HG03196 (cell line): ENCODE measurements around the gene CPAMD8.

Experiments
- ATAC-seq: cut with Tn5 transposase; IDR thresholded peaks from one replicate; pipeline ENCODE4 v1.9.1; 2021; ENCODE audit not compliant: unreplicated experiment

CPAMD8 gene

DNA sequence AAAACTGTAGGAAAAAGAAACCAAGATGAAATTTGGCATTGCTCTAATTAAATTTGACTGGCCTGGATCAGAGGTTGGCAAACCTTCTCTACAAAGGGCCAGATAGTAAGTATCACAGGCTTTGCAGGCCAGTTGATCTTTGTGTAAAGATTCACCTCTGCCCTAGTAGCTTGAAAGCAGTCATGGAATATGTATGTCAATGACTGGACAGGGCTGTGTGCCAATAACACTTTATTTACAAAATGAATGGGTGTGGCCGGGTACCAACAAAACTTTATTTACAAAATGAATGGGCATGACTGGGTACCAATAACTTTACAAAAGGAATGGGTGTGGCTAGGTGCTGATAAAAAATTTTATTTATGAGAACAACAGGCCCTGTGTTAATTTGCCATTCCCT lies 177.4 kb downstream of the CPAMD8 start:
- no peak for ATAC-seq

DNA sequence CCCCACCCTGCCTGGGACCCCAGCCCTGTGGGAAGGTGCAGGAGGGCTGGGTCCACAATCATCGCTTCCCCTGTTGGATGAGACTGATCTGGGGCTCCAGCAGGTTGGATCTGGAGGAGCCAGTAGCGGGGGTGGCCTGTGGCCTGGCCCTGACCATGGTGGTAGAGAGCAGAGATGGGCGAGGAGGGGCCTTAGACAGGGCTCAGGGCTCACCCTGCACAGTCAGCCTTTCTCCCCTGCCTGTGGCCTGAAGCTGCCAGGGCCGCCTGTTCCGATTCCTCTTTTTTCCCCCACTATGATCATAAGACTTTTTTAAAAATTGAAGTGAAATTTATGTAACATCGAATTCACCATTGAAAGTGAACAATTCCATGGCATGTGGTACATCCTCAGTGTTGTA lies 179.2 kb downstream of the CPAMD8 start:
- no peak for ATAC-seq

DNA sequence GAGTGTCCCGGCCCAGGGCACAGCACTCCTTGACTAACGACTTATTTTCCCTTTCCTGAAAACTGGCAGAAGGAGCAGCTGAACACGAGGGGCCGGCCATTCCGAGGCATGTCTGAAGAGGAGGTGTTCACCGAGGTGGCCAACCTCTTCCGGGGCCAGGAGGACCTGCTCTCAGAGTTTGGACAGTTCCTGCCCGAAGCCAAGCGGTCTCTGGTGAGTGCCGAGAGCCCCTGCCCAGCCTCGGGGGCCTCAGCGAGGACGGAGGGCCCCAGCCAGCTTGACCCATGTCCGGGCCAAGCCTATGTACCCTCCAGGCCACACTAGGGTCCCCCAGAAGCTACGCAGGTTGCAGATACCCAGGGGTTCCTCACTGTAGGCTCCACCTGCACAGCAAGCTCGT lies 179.7 kb downstream of the CPAMD8 start:
- ATAC-seq, result no peak
